GM20000 (cell line): ENCODE results near the gene LRRC4C.

Experiments used
- DNase-seq: peaks from one replicate; pipeline ENCODE4 v3.0.0; 2012; ENCODE audit warnings: low spot score
- TF ChIP-seq, protein P1 (sequence below): IDR thresholded peaks from 2 replicates; pipeline ENCODE4 v1.5.1; 2012; ENCODE audit warnings: mild to moderate bottlenecking, control low read depth; ENCODE audit errors: extremely low read depth, missing control alignments

LRRC4C gene

DNA sequence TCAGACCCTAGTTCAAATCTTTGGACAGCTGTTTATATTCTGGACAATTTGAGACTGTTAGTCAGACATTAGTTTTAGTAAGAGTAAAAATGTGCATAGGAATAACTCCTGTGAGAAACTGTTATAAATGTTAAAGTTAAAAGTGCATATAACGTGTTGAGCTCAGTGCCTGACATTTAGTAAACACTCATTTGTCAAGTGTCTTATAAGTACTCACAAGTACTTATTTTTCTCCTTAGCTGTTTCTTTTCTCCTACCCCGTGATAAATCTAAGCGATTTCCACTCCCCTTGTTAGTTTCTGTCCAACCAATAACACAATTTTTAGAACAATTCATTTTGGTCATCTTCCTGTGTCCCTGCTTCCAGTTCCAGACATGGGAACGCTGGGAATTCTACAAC, 59.3 kb downstream of the LRRC4C start:
- TF ChIP-seq, protein P1, sequence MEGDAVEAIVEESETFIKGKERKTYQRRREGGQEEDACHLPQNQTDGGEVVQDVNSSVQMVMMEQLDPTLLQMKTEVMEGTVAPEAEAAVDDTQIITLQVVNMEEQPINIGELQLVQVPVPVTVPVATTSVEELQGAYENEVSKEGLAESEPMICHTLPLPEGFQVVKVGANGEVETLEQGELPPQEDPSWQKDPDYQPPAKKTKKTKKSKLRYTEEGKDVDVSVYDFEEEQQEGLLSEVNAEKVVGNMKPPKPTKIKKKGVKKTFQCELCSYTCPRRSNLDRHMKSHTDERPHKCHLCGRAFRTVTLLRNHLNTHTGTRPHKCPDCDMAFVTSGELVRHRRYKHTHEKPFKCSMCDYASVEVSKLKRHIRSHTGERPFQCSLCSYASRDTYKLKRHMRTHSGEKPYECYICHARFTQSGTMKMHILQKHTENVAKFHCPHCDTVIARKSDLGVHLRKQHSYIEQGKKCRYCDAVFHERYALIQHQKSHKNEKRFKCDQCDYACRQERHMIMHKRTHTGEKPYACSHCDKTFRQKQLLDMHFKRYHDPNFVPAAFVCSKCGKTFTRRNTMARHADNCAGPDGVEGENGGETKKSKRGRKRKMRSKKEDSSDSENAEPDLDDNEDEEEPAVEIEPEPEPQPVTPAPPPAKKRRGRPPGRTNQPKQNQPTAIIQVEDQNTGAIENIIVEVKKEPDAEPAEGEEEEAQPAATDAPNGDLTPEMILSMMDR, result no peak
- no peak for DNase-seq

DNA sequence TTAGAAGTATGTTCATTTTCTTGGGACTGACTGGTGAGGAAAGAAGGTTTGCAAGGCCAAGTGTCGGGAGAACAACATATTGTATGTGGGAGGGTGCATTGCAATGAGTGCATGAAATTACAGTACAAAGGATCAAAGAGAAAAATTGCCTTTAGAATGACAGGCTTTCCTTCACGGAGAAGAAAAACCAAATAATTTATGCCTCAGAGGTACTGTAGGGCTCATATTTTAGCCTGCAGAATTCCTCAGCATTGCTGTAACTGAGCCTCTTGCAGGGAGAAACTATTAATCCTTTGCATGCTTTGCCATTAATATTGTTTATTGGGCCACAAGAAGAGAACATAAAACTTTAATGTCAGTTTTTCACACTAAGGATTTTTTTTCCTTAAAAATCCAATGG, 60.1 kb downstream of the LRRC4C start:
- no peak for DNase-seq
- TF ChIP-seq, protein P1, result no peak

DNA sequence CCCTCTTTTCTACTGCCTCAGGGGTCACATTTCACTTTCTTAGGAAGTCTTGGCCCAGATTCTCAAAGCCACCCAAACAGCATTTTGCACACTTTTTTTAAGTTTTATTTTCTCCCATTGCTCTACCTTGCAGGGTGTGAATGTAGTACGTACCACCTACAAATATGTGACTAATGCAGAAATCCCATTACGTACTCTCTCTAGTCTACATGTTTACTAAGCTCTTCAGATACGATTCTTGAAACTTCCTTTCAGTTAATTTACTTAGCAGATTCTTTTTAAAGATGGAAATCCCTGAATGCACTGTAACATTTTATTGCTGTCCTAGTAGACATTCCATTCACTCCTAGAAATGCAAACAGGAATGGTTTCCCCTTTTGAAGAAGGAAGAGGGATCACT, 61.3 kb downstream of the LRRC4C start:
- TF ChIP-seq, protein P1, result no peak
- no peak for DNase-seq

DNA sequence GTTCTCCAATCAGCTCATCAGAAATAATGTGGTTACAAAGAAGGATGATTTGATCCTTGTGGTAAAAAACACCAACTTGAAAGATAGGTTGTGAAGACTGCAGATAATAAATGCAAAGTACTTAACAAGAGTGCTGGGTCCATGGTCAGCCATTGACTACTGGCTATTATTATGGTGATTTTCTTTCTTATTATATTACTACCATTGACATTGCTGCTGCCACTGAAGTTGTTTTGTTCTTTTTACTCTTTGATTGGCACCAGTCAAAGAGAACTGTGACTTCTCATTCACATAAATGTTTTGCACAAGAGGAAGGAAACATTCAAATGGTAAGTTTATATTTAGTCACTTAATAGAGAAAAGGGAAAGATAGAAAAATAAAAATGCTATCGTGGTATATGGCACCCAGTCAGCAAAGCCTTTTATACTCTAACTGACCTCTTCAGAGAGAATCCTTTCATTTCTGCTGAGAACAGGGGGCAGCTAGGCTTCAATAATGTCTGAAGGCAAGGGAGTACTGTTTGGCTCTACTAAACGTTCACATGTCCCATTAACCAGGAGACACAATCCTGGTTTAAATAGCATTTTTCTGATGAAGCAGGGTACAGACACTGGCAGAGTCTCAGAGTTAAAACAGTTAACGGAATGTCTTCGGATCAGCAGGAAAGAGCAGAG, 64.8 kb downstream of the LRRC4C start:
- no peak for DNase-seq
- TF ChIP-seq, protein P1, result no peak

DNA sequence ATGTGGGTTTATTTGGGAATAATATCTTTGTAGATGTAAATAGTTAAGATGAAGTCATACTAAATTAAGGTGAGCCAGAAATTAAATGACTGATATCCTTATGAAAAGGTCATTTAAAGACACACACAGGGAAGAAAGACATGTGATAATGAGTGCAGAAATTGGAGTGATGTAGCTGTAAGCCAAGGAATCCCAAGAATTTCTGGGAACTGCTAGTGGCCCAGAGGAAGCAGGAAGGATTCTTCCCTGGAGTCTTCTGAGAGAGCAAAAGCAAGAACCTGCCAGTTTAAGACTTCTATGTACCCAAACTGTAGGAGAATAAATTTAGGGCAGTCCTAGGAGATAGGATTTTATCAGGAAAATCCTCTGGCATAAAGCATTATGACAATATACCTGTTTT, 66.9 kb downstream of the LRRC4C start:
- TF ChIP-seq, protein P1, result no peak
- no peak for DNase-seq

DNA sequence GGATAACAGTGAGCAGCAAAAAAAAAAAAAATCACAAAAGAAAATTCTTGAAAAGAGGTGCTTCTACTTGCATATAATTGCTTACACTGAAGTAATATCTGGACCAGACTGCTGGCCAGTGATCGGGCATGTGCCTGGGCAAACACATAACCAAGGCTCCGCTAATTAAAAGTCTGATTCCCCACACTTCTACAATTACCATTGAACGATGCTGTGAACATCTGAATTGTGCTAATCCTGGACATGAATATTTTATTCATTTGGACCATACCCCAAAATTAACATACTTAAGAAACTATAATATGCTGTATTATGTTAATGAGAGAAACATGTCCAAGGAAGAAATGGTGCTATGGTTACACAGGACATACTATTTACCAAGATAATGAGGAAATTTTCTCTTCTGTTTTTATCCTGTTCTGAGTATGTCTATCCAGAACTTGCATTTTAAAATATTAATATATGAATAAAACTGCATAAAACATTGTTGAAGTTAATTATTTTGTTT, 69.8 kb downstream of the LRRC4C start:
- DNase-seq, result no peak
- TF ChIP-seq, protein P1, result no peak

DNA sequence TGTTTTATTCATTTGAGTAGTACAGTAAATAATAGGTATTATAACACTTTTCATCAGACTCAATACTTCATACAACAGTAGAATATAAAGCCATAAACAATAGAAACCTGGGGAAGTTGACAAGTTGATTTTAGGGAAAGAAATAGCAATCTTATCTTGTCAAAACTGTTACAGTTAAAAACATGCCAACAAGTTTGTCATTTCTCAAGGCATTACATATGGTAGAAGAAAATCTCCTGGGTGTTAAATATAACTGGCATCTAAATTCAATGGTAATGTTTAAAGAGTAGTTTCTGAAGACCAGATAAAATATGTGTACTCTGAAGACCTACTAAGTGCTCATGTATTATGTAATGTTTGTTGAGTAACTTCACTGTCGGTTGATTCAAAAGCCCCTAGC, 75.1 kb downstream of the LRRC4C start:
- TF ChIP-seq, protein P1, result no peak
- DNase-seq, result no peak
